ELF-1 (cell line): ENCODE results near the gene UBR1.
"Not testable (repeated sequence)": the region's sequence is repeated elsewhere in the genome, so short reads cannot be mapped to it uniquely, and the experiment has no call there.

Experiments
- DNase-seq: peaks from one replicate; pipeline ENCODE4 v3.0.0-alpha.2; 2016; ENCODE audit warnings: low read depth, low spot score

The UBR1 gene

DNA sequence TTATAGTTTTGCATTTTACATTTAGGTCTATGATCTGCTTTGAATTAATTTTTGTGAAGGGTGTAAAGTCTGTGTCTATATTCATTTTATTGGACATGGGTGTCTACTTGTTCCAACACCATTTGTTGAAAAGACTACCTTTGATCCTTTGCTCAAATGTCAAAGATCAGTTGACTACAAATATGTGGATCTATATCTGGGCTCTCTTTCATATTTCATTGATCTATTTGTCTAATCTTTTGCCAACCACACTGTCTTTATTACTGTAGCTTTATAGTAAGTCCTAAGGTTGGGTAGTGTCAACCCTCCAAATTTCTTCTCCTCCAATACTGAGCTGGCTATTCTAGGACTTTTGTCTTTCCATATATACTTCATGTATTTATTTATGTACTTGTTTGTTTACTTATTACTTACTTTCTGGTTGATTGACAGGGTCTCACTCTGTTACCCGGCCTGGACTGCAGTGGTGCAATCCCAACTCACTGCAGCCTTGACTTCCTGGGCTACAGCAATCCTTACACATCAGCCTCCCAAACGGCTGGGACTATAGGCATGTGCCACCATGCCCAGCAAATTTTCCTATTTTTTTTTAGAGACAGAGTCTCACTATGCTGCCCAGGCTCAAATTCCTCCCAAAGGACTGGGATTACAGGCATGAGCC lies 131.5 kb downstream of the UBR1 start:
- no peak for DNase-seq

DNA sequence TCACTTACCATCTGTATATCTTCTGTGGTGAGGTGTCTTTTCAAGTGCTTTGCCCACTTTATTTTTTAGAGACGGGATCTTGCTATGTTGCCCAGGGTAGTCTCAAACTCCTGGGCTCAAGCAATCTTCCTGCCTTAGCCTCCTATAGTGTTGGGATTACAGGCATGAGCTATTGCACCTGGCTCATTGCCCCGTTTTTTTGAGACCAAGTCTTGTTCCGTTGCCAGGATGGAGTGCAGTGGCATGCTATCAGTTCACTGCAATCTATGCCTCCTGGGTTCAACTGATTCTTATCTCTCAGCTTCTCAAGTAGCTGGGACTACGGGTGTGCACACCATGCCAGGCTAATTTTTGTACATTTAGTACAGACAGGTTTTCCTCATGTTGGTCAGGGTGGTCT lies 132.7 kb downstream of the UBR1 start:
- no peak for DNase-seq

DNA sequence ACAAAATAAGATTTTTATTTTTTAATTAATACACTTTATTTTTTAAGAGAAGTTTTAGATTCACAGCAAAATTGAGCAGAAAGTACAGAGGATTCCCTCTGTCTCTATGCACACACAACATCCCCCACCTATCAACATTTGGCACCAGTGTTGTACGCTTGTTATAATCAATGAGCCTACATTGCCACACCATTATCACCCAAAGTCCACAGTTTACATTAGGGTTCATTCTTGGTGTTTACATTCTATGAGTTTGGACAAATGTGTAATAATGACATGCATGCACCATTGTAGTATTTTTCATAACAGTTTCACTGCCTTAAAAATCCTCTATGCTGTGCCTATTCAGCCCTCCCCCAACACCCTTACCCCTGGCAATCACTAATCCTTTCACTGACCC lies 134.0 kb downstream of the UBR1 start:
- DNase-seq, result no peak

DNA sequence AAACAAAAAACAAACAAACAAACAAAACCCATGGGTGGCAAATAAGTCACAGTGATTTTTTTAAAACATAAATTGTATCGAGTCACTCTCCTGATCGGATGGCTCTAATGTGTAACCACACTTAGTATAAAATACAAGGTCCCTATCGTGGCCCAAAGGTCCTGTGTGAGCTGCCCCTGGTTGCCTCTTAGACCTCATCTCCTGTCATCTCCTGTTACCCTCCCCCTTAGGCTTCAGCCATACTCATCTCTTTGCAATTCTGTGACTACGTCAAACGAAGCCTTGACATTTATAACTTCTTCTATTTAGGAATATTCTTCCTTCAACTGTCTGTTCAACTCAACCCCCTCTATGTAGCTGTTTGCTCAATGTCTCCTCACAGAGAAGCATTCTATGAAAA lies 141.4 kb downstream of the UBR1 start:
- no peak for DNase-seq

DNA sequence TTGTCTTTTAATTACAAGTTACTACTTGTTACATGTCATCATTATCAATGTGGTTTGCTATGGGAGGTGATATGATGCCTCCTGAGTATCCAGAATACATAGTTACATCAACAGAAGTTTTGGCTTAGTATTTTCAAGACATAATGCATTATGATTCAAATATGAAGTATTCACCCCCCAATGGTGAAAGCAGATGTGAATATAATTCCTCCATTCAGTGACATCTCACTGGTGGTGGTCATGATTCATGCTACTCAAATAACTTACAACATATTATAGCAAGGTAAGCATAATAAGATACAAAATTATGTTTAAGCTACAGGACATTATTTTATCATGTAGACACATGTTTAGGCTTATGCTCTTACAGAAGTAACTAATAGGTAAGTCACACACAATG lies 150.3 kb downstream of the UBR1 start:
- no peak for DNase-seq

DNA sequence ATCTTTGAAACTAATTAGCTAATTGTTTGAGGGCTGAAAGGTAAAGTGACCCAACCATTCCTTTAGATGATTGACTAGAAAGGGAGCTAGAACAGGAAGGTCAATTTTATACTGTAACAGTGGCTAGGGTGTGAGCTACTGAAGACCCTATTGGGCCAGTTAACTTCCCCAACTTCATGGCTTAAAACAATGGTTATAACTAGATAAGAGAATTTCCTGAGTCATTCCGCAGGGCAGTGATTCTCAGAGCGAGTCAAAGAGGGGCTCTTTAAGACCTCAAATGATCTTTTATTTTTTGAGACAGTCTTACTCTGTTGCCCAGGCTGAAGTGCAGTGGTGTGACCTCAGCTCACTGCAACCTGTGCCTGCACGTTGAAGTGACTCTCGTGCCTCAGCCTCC lies 151.5 kb downstream of the UBR1 start:
- DNase-seq, result no peak

DNA sequence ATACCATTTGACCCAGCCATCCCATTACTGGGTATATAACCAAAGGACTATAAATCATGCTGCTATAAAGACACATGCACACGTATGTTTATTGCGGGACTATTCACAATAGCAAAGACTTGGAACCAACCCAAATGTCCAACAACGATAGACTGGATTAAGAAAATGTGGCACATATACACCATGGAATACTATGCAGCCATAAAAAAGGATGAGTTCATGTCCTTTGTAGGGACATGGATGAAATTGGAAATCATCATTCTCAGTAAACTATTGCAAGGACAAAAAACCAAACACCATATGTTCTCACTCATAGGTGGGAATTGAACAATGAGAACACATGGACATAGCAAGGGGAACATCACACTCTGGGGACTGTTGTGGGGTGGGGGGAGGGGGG lies 156.9 kb downstream of the UBR1 start:
- DNase-seq, result not testable (repeated sequence)

DNA sequence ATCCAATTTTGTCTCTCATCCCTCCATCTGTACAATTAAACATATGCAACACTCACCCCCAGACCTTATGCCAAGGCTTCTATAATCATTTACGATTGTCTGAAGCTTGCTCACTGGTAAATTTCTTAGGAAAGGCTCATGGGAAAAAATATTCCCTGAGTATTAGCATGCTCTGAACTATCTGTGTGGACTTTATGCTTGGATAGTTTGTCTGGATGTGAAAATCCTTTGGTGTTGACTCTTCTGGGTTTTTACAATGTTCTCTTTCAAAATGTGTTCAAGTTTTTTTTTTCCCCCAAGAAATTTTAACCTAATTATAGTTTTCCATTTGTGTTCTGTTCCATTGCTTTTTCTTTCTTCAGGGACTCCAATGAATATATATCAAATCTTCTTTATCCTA lies 165.3 kb downstream of the UBR1 start:
- no peak for DNase-seq

DNA sequence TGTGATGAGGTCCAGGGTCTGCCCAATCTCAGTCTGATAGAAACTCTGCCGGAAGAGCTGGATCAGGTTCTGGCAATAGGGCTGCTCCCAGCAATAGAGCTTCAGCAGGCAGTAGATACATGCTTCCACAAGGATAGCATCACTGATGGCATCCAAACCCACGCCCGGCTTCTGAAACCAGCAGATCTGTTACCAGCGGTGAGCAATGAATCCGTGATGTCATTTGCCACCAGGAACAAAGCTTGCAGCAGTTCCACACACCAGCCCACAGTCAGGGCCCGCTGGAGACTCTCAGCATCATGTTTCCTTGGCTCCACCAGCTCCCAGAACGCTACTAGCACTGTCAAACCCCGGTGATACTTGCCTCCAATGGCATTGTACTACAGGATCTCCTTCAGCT lies 166.0 kb downstream of the UBR1 start:
- DNase-seq, result no peak

DNA sequence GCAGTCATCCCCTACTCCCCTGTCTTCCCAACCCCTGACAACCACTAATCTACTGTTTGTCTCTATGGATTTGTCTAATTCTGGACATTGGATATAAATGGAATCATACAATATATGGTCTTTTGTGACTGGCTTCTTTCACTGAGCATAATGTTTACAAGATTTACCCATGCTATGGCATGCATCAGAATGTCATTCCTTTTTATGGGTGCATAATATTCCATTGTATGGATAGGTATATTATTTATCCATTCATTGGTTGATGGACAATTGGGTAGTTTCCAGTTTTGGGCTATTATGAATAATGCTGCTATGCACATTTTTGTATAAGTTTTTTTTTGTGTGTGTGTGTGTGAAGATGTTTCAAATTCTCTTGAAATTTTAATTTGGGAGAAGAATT lies 168.7 kb downstream of the UBR1 start:
- DNase-seq, result no peak

DNA sequence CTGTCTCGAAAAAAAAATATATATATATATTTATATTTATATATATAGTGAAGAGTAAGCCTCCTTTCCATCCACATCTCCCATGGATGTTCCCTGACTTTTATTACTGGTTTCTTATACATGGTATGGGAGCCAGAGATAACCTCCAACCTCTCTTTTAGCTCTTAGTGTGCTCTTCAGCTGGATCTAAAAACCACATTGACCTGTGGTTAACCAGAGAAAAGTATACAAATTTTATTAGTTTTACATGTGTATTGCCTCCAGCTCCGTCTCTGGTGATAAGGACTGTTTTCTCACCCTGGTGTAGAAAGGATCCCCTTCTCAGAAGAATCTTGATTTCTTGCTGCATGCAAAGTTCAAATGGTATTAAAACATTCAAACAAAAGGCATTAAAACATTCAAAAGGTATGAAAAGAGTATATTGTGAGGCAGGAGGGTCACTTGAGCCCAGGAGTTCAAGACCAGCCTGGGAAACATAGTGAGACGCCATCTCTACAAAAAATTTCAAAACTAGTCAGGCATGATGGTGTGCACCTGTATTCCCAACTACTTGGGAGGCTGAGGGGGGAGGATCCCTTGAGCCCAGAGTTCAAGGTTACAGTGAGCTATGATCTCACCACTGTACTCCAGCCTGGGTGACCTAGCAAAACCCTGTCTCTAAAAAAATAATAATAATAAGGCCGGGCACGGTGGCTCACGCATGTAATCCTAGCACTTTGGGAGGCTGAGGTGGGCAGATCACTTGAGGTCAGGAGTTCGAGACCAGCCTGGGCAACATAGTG lies 171.8 kb downstream of the UBR1 start:
- DNase-seq, result no peak

DNA sequence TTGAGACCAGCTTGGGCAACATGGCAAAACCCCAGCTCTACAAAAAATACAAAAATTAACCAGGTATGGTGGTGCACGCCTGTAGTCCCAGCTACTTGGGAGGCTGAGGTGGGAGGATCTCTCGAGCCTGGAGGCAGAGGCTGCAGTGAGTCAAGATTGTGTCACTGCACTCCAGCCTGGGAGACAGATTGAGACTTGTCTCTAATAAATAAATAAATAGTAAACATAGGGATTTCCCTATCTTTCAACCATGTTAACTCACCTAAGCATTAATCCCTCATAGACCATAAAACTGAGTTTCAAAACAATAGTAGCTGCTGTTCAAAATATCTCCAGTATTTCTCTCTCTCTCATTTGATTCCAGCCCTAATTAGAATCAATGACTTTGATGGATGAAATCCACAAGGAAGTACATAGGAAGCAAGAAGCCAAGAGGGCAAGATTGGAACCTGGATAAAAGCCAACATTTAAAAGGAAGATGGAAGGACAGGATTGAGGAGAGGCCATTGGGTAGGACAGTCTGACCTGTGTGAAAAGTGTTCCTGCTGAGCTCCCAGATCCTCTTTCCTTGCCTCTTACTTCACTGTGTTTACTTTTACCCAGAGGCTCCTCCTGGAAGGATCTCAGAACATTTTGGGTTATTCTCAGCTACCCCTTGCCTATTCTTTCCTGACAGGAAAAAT lies 172.9 kb downstream of the UBR1 start:
- no peak for DNase-seq

DNA sequence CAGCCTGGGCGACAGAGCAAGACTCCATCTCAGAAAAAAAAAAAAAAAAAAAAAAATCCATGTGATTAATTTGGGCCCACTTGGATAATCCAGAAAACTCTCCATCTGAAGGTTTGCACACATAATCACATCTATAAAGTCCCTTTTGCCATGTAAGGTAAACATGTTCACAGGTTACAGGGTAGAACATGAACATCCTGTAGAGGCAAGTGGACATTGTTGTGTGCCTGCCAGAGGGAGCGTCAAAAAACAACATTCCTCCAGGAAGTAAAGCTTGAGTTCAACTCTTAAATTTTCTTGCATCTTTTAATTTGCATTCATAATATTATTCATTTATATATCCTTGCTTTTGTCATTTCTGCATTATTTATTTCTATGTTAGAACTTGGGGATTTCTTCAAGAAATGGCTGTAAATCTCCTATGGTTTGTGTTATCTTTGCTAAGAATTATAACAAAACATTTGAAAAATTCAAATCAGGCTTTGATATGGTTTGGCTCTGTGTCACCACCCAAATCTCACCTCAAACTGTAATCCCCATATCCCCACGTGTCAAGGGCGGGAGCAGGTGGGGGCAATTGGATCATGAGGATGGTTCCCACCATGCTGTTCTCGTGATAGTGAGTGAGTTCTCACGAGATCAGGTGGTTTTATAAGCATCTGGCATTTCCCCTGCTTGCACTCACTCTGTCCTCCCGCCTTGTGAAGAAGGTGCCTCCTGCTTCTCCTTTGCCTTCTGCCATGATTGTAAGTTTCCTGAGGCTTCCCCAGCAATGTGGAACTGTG lies 173.9 kb downstream of the UBR1 start:
- DNase-seq, result no peak

DNA sequence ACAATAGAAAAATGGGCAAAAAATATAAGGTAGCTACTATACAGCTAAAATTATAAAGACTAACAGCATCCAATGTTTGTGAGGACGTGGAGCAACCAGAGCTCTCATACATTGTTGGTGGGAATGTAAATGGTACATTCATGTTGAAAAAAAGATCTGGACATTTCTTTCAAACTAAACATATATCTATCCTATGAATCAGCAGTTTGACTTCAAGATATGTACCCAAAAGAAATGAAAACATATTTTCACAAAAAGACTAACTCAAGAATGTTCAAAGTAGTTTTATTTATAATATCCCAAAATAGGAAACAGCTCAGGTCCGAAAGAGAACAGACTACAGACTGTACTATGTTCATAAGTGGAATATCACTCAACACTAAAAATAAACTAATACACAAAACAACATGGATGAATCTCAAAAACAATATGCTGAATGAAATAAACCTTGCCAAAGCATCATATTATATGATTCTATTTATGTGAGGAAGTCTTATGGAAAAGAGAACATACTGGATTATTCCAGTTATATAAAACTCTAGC lies 176.5 kb downstream of the UBR1 start:
- DNase-seq, result no peak

DNA sequence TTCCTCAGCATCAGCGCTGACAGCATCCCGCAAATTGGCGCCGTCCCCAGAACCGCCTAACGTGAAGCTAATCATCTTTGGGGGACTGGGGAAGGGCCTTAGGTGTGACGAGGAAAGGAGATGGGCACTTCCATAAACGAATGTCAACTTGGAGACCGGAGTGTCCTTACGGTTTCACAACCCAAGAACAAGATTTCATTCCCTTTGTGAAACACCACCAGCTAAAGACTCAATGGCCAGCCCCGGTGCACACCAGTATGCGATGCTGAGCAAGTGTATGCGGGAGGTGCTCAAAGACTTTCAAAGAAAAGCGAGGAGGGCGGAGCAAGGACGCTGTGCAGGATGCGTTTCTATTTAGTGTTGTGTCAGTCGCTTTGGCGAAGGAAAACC lies 184.5 kb downstream of the UBR1 start:
- DNase-seq, result no peak

DNA sequence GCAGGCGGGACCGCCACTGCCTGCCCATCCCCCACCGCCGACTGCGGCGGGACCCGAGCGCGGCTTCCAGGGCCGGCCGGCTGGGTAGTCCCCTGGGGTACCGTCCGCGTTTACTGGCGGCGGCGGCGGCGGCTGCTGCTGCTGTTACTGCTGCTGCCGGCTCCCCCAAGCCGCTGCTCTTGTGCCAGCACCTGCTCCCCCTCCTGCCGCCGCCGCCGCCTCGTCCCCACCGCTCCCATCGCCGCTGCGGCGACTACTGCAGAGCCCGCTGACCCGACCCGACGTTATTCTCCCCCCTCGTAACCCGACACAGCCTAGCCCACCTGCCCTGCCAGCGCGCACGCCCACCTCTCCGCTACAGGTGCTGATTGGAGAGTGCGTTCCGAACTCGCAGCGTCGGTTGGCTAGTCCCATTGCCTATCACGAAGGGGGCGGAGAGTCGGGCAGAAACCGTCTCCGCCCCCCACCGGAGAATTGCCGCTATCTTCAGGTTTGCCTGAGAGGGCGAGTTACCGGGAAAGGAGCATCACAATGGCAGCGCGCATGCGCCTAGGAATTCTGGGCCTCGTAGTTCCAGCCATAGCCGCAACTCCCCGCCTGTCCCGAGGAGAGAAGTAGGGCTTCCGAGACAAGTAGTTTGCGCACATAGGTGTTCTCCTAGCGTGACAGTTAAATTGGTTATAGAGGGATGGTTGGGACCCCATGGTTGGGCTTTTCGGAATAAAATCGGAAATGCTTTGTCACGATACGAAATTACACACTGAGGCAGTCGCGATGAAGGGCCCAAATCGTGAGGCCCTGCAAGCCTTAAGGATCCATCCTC lies 185.1 kb downstream of the UBR1 start, which contains the start of gene TTBK2:
TSS of gene TTBK2 (minus strand) at position 260 of the 823 bp plus-strand sequence. CDS start 42,161 bp downstream, outside the sequence.
- DNase-seq, result peak; percentile 100

DNA sequence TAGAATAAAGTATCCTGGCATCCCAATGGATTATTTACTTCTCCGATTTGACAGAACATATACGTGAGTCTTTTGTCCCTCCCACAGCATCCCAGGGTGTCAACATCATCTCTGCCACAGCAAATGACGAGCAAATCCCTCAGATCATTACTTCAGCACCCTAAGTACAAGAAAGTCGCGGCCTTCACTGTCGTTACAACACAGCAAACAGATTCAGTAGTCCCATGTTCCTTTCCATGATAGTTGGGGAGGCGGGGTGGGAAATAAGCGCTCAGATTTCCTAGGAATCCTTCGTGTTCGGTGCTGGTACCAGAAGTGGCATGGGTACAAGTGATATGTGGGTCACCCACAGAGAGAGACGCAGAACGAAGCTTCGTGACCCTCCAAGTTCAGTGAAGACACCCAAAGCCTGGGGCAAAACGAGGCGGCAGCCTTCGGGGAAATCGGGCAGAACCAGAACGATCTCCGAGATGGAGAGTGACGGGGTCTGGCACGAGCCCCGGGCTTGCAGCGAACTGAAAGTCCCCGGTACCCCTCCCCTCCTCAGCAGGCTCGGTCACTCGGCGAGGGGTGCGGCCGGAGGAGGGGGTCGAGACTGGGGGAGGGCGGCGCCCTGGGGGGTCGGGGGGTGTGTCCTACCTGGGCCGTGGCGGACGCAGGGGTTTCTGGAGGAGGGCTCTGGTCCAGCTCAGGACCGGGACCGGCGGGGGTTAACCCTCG lies 185.9 kb downstream of the UBR1 start:
- peak; percentile 44 for DNase-seq

DNA sequence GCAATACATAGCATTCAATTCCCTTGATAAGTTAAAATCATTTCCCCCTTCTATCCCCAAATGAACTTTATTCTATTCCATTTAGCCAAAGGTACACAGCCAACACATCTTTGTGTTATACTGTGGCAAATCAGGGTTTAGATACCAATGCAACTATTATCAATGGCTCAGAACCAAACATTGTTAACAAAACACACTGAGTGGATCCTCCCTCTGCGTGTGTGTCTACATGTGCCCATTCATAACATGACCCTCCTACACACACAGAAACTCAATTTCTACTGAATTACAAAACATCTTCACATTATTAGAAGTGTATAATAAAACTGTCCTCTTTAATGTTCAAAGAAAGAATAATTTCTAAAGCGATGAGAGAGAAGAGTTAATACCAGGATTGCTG lies 186.5 kb downstream of the UBR1 start:
- DNase-seq, result no peak

DNA sequence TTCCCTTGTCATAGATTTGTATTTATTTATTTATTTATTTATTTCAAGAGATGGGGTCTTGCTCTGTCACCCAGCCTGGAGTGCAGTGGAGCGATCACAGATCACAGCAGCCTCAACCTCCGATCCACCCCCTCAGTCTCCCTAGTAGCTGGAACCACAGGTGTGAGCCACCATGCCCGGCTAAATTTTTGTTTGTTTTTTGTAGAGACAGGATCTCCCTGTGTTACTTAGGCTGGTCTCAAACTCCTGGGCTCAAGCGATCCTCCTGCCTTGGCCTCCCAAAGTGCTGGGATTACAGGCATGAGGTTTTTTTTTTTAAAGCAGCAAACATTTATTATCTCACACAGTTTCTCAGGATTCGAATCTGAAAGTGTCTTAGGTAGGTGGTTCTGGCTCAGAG lies 187.8 kb downstream of the UBR1 start:
- peak; percentile 7 for DNase-seq

DNA sequence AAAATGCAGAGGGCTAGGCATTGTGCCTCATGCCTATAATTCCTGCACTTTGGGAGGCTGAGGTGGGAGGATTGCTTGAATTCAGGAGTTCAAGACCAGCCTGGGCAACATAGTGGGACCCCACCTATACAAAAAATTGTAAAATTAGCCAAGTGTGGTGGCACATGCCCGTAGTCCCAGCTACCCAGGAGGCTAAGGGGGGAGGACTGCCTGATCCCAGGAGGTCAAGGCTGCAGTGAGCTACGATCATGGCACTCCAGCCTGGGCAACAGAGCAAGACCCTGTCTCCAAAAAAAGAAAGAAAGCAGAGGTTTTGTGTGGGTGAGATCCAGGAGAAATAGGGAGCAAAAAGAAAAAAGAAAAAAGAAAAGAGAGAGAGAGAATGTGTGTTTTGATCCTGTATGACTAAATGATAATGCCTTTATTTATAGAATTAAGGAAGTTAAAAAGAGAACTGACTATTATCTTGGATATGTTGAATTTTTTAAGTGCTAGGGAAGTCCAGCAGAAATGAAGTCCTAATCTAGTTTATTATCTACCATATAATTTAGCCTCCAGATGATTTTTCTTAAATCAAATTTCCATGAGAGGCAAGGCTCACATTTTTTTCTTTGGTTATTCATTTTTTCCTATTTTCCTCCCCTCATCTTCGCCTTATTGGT lies 190.1 kb downstream of the UBR1 start:
- no peak for DNase-seq
